ENCODE data around the gene GSE1. TPM values are rescaled to one million over a fixed set of nuclear protein-coding genes. Genes with fewer than 3 reads are reported as not detected.
A peak's percentile ranks its signal among the peaks of the same experiment; 100 is the strongest.

Gene GSE1
- total and polyA plus RNA-seq, 2 of the 13 experiments (the other 11 are each of a cell fraction or from before 2014, with no cell fraction given) = 16.1 to 31.2 TPM

GRCh38 chr16:85621698-85622428 is 8.7 kb downstream of the GSE1 start (continued):
- TF ChIP-seq ZNF30 (CRISPR knock-in tag; IDR thresholded peaks at IDR 0.05) (no peak), SRSF4 (IDR thresholded peaks at IDR 0.05; ENCODE audit: low read depth, low read length, poor library complexity, severe bottlenecking) (no peak), KDM5A (IDR thresholded peaks at IDR 0.05; ENCODE audit: borderline replicate concordance, low read length) (no peak), GMEB1 (CRISPR knock-in tag; IDR thresholded peaks at IDR 0.05; ENCODE audit: borderline replicate concordance) (no peak; the same call in 1 of the 2 replicates), FOXC1 (CRISPR knock-in tag; IDR thresholded peaks at IDR 0.05; ENCODE audit: borderline replicate concordance) (0 out of 2 replicates have a peak, but pooled peaks have one; percentile 34), ZNF496 (CRISPR knock-in tag; IDR thresholded peaks at IDR 0.05; ENCODE audit: insufficient replicate concordance) (no peak), KLF15 (CRISPR knock-in tag; IDR thresholded peaks at IDR 0.05; ENCODE audit: borderline replicate concordance) (no peak), MED8 (CRISPR knock-in tag; IDR thresholded peaks at IDR 0.05; ENCODE audit: insufficient replicate concordance) (no peak), KDM2A (CRISPR knock-in tag; IDR thresholded peaks at IDR 0.05; ENCODE audit: borderline replicate concordance, low read depth) (peak; percentile 50; the same call in 1 of the 2 replicates), BHLHE40 (IDR thresholded peaks at IDR 0.05; ENCODE audit: low read length) (no peak), ZNF670 (CRISPR knock-in tag; IDR thresholded peaks at IDR 0.05; ENCODE audit: borderline replicate concordance) (no peak), CENPBD1 (CRISPR knock-in tag; IDR thresholded peaks at IDR 0.05; ENCODE audit: borderline replicate concordance, low read depth) (no peak), HIVEP1 (CRISPR knock-in tag; IDR thresholded peaks at IDR 0.05) (no peak), RARA (CRISPR knock-in tag; IDR thresholded peaks at IDR 0.05) (peak; percentile 74), ZNF17 (CRISPR knock-in tag; IDR thresholded peaks at IDR 0.05) (no peak), NR2F6 (IDR thresholded peaks at IDR 0.05) (no peak), NR2F6 (CRISPR knock-in tag; IDR thresholded peaks at IDR 0.05) (peak; percentile 46; the same call in 1 of the 2 replicates)
- TF ChIP-seq, protein P1, sequence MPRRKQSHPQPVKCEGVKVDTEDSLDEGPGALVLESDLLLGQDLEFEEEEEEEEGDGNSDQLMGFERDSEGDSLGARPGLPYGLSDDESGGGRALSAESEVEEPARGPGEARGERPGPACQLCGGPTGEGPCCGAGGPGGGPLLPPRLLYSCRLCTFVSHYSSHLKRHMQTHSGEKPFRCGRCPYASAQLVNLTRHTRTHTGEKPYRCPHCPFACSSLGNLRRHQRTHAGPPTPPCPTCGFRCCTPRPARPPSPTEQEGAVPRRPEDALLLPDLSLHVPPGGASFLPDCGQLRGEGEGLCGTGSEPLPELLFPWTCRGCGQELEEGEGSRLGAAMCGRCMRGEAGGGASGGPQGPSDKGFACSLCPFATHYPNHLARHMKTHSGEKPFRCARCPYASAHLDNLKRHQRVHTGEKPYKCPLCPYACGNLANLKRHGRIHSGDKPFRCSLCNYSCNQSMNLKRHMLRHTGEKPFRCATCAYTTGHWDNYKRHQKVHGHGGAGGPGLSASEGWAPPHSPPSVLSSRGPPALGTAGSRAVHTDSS (CRISPR knock-in tag; conservative IDR thresholded peaks at IDR 0.05) = no peak
- TF ChIP-seq, protein P2, sequence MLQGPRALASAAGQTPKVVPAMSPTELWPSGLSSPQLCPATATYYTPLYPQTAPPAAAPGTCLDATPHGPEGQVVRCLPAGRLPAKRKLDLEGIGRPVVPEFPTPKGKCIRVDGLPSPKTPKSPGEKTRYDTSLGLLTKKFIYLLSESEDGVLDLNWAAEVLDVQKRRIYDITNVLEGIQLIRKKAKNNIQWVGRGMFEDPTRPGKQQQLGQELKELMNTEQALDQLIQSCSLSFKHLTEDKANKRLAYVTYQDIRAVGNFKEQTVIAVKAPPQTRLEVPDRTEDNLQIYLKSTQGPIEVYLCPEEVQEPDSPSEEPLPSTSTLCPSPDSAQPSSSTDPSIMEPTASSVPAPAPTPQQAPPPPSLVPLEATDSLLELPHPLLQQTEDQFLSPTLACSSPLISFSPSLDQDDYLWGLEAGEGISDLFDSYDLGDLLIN (CRISPR knock-in tag; IDR thresholded peaks at IDR 0.05; ENCODE audit: borderline replicate concordance) = no peak
- TF ChIP-seq, protein P3, sequence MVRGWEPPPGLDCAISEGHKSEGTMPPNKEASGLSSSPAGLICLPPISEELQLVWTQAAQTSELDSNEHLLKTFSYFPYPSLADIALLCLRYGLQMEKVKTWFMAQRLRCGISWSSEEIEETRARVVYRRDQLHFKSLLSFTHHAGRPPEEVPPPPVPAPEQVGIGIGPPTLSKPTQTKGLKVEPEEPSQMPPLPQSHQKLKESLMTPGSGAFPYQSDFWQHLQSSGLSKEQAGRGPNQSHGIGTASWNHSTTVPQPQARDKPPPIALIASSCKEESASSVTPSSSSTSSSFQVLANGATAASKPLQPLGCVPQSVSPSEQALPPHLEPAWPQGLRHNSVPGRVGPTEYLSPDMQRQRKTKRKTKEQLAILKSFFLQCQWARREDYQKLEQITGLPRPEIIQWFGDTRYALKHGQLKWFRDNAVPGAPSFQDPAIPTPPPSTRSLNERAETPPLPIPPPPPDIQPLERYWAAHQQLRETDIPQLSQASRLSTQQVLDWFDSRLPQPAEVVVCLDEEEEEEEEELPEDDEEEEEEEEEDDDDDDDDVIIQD (CRISPR knock-in tag; IDR thresholded peaks at IDR 0.05; ENCODE audit: low read depth) = peak; percentile 57; the same call in 1 of the 2 replicates
- TF ChIP-seq, protein P4, sequence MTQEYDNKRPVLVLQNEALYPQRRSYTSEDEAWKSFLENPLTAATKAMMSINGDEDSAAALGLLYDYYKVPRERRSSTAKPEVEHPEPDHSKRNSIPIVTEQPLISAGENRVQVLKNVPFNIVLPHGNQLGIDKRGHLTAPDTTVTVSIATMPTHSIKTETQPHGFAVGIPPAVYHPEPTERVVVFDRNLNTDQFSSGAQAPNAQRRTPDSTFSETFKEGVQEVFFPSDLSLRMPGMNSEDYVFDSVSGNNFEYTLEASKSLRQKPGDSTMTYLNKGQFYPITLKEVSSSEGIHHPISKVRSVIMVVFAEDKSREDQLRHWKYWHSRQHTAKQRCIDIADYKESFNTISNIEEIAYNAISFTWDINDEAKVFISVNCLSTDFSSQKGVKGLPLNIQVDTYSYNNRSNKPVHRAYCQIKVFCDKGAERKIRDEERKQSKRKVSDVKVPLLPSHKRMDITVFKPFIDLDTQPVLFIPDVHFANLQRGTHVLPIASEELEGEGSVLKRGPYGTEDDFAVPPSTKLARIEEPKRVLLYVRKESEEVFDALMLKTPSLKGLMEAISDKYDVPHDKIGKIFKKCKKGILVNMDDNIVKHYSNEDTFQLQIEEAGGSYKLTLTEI (CRISPR knock-in tag; conservative IDR thresholded peaks at IDR 0.05) = no peak
